Measurements from ENCODE around the gene EGLN2.
A peak's percentile ranks its signal among the peaks of the same experiment; 100 is the strongest.
"Not testable (repeated sequence)": the region's sequence is repeated elsewhere in the genome, so short reads cannot be mapped to it uniquely, and the experiment has no call there.

EGLN2 gene

DNA sequence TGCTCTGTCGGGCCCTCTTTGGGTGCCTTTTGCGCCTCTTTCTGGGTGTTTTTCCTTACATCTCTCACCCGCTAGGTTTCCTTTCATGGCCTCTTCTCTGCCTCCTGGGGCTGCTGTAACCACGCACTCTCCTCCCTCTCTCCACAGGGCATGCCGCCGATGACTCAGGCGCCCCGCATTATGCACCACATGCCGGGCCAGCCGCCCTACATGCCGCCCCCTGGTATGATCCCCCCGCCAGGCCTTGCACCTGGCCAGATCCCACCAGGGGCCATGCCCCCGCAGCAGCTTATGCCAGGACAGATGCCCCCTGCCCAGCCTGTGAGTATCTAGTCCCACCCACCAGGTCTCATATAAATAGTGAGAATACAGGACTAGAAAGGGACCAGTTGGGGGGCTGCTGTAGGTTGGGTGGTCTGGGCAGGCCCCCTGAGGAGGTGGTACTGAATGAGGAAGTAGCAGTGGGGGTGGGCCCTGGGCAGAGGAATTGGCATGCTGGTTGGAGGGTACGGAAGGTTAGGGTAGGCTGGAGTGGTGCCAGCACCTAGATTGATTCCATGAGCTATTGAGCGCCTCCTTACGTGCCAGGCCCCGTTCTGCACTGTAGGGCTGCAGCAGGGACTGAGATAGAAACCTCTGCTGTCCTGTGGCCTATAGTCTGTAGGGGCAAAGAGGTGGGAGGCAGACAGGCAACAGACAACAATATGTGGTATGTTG is 36.1 kb upstream of the EGLN2 start:
- H3K9ac ChIP-seq (ENCODE audit: low read depth, low read length) = no peak overlapping the region
- no peak overlapping the region for H3K4me3 ChIP-seq (ENCODE audit: low read depth, low read length)
- no peaks in the 10 kb centered on the region for H3K9me3 ChIP-seq (ENCODE audit: control insufficient read depth, insufficient read depth, low read length)
- no peaks in the 10 kb centered on the region for H3K4me1 ChIP-seq (ENCODE audit: control insufficient read depth, insufficient read depth, low read length)
- H3K36me3 ChIP-seq (ENCODE audit: control insufficient read depth, insufficient read depth, low read length) = peaks cover 77% of the 10 kb centered on the region
- no peaks in the 10 kb centered on the region for H3K27me3 ChIP-seq (ENCODE audit: control insufficient read depth, insufficient read depth, low read length)

DNA sequence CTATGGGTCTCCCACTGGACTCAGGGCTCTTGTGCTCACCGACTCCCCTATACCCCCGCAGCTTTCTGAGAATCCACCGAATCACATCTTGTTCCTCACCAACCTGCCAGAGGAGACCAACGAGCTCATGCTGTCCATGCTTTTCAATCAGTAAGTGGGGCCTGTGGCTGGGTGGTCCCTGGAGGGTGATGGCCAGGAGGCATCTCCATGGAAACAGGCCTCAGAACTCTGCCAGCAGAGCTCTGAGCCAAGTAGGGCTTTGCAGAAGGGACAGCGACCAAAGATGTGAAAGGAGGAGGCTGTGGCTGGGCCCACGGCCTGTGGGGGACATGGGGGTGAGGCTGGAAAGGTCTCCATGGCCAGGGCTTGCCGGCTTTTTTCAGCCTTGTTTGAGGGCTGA is 35.5 kb upstream of the EGLN2 start:
- Histone ChIP-seq H3K27me3 (ENCODE audit: control insufficient read depth, insufficient read depth, low read length) (no peaks in the 10 kb centered on the region), H3K4me1 (ENCODE audit: control insufficient read depth, insufficient read depth, low read length) (no peaks in the 10 kb centered on the region), H3K9ac (ENCODE audit: low read depth, low read length) (no peak overlapping the region), H3K36me3 (ENCODE audit: control insufficient read depth, insufficient read depth, low read length) (peaks cover 71% of the 10 kb centered on the region), H3K9me3 (ENCODE audit: control insufficient read depth, insufficient read depth, low read length) (no peaks in the 10 kb centered on the region), H3K4me3 (ENCODE audit: low read depth, low read length) (no peak overlapping the region)

DNA sequence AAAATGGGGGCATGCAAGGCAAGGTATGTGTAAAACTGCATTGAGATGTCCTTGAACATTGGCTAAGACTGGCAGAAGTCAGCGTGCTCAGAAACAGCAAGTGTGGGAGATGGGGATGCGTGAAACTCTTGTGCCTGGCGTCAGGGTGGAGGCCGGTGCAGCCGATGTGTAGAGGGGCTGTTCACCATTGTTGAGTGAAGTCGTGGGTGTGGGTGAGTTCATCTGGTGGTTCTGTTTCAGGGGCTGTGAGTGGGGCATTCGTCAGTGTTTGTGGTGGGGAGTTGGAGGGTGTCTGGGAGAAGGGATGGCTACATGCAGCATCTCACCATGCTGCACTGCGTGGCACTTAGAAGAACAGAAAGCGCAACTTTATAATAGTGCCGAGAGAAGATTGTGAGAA is 35.0 kb upstream of the EGLN2 start:
- Histone ChIP-seq H3K4me1 (ENCODE audit: control insufficient read depth, insufficient read depth, low read length) (no peaks in the 10 kb centered on the region), H3K9ac (ENCODE audit: low read depth, low read length) (no peak overlapping the region), H3K27me3 (ENCODE audit: control insufficient read depth, insufficient read depth, low read length) (no peaks in the 10 kb centered on the region), H3K36me3 (ENCODE audit: control insufficient read depth, insufficient read depth, low read length) (peaks cover 69% of the 10 kb centered on the region), H3K9me3 (ENCODE audit: control insufficient read depth, insufficient read depth, low read length) (no peaks in the 10 kb centered on the region), H3K4me3 (ENCODE audit: low read depth, low read length) (no peak overlapping the region)

DNA sequence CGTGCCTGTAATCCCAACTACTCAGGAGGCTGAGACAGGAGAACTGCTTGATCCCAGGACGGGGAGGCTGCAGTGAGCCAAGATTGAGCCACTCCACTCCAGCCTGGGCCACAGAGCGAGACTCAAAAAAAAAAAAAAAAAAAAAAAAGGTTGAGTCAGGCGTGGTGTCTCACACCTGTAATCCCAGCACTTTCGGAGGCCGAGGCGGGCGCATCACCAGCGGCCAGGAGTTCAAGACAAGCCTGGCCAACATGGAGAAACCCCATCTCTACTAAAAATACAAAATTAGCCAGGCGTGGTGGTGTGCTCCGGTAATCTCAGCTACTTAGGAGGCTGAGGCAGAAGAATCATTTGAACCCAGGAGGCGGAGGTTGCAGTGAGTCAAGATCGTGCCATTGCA is 32.6 kb upstream of the EGLN2 start:
- H3K9ac ChIP-seq (ENCODE audit: low read depth, low read length); H3K4me3 ChIP-seq (ENCODE audit: low read depth, low read length); H3K27me3 ChIP-seq (ENCODE audit: control insufficient read depth, insufficient read depth, low read length); H3K9me3 ChIP-seq (ENCODE audit: control insufficient read depth, insufficient read depth, low read length); H3K4me1 ChIP-seq (ENCODE audit: control insufficient read depth, insufficient read depth, low read length): not testable (repeated sequence)
- H3K36me3 ChIP-seq (ENCODE audit: control insufficient read depth, insufficient read depth, low read length) = peaks cover 46% of the 10 kb centered on the region

DNA sequence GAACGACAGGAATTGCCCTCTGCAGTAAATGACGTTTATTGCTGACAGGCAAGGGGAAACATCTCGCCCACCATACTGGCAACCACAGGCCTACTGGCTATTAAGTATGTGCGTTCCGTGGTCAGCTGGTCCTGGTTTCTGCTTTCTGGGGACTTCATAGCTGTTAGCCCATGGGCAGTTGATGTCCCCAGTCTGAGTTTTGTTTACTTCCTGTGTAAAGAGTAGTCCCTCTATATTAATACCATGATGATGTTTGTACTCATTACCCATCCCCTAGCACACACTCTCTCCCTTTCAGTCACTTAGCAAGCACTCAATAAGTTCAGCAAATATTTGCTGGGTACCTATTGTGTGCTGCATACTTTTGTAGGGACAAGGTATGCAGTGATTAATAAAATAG is 30.1 kb upstream of the EGLN2 start:
- Histone ChIP-seq H3K9ac (ENCODE audit: low read depth, low read length) (no peak overlapping the region), H3K9me3 (ENCODE audit: control insufficient read depth, insufficient read depth, low read length) (no peaks in the 10 kb centered on the region), H3K4me3 (ENCODE audit: low read depth, low read length) (no peak overlapping the region), H3K36me3 (ENCODE audit: control insufficient read depth, insufficient read depth, low read length) (peaks cover 21% of the 10 kb centered on the region), H3K4me1 (ENCODE audit: control insufficient read depth, insufficient read depth, low read length) (no peaks in the 10 kb centered on the region), H3K27me3 (ENCODE audit: control insufficient read depth, insufficient read depth, low read length) (no peaks in the 10 kb centered on the region)

DNA sequence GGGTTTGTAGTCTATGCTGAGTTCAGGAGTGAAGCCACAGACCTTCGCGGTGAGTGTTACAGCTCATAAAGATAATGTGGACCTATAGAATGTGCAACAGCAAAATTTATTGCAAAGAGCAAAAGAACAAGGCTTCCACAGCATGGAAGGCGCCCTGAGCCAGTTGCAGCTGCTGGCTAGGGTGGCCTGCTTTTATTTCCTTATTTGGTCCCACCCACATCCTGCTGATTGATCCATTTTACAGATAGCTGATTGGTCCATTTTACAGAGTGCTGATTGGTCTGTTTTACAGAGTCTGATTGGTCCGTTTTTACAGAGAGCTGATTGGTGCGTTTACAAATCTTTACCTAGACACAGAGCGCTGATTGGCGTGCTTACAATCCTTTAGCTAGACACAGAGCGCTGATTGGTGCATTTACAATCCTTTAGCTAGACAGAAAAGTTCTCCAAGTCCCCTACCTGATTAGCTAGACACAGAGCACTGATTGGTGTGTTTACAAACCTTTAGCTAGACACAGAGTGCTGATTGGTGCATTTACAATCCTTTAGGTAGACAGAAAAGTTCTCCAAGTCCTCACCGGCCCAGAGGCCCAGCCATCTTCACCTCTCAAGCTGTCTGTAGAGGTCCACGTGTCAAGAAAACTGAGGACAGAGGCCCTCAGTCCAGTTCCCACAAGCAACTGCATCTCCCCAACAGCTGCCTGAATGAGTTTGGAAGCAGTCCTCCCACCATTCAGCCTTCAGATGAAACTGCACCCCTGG is 27.7 kb upstream of the EGLN2 start:
- H3K27me3 ChIP-seq (ENCODE audit: control insufficient read depth, insufficient read depth, low read length); H3K9ac ChIP-seq (ENCODE audit: low read depth, low read length); H3K9me3 ChIP-seq (ENCODE audit: control insufficient read depth, insufficient read depth, low read length); H3K36me3 ChIP-seq (ENCODE audit: control insufficient read depth, insufficient read depth, low read length); H3K4me3 ChIP-seq (ENCODE audit: low read depth, low read length); H3K4me1 ChIP-seq (ENCODE audit: control insufficient read depth, insufficient read depth, low read length): not testable (repeated sequence)

DNA sequence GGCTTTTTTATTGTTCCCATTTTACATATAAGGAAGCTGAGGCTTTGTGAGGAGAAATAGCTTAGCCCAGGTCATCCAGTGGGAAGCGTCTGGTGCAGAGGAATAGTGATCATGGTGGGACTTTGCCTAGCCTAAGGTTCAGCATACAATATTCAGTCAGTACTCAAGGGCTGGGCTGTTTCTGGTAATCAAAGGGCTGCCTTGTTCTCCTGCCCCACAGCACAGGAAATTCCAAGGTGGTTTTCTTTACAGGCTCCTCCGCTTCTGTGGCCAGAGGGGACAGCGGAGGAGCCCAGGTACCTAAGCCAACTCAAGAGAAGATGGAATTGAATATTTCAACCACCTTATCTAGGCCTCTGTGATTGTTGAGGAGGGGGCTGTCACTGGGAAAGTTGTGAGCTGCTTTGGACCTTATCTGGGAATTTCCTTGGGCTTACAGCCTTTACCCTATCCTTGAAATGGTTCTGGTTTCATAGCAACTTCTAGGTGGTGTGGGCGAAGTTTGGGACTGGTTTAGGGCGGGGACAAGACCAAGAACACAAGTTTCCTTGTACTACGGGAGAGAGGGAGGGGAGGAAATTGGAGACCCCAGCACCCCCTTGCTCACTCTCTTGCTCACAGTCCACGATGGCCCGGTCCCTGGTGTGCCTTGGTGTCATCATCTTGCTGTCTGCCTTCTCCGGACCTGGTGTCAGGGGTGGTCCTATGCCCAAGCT is 23.9 kb upstream of the EGLN2 start, which contains the start of gene MIA:
TSS of gene MIA (plus strand) at position 606 of the 716 bp plus-strand sequence. CDS start at position 628, 22 bp downstream.
- Histone ChIP-seq H3K36me3 (ENCODE audit: control insufficient read depth, insufficient read depth, low read length) (no peaks in the 10 kb centered on the region), H3K9me3 (ENCODE audit: control insufficient read depth, insufficient read depth, low read length) (no peaks in the 10 kb centered on the region), H3K27me3 (ENCODE audit: control insufficient read depth, insufficient read depth, low read length) (no peaks in the 10 kb centered on the region), H3K4me1 (ENCODE audit: control insufficient read depth, insufficient read depth, low read length) (peaks cover 4% of the 10 kb centered on the region), H3K9ac (ENCODE audit: low read depth, low read length) (no peak within 1 kb of the TSS), H3K4me3 (ENCODE audit: low read depth, low read length) (no peak within 1 kb of the TSS)

DNA sequence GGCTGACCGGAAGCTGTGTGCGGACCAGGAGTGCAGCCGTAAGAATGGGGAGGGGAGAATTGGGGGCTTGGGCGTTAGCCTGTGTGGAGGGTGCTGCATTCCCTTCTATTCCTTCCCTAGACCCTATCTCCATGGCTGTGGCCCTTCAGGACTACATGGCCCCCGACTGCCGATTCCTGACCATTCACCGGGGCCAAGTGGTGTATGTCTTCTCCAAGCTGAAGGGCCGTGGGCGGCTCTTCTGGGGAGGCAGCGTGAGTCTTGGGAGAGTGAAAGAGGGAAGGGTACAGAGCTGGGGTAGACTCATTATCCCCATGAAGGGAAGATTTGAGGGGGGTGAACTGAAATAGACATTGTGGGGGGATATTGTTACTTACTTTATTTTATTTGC is 23.4 kb upstream of the EGLN2 start:
- no peaks in the 10 kb centered on the region for H3K36me3 ChIP-seq (ENCODE audit: control insufficient read depth, insufficient read depth, low read length)
- no peak overlapping the region for H3K9ac ChIP-seq (ENCODE audit: low read depth, low read length)
- H3K27me3 ChIP-seq (ENCODE audit: control insufficient read depth, insufficient read depth, low read length) = no peaks in the 10 kb centered on the region
- H3K9me3 ChIP-seq (ENCODE audit: control insufficient read depth, insufficient read depth, low read length) = no peaks in the 10 kb centered on the region
- no peak overlapping the region for H3K4me3 ChIP-seq (ENCODE audit: low read depth, low read length)
- peaks cover 4% of the 10 kb centered on the region for H3K4me1 ChIP-seq (ENCODE audit: control insufficient read depth, insufficient read depth, low read length)

DNA sequence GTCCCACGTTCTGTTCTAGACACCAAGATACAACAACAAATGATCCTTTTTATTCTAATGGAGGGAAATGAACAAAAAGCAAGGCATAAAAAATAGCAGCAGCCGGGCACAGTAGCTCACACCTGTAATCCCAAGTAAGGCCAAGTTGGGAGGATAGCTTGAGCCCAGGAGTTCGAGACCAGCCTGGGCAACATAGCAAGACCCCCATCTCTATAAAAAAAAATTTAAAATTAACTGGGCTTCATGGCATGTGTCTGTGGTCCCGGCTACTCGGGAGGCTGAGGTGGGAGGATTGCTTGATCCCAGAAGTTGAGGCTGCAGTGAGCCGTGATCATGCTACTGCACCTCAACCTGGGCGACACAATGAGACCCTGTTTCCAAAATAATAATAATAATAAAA is 22.6 kb upstream of the EGLN2 start:
- H3K4me3 ChIP-seq (ENCODE audit: low read depth, low read length) = no peak overlapping the region
- H3K36me3 ChIP-seq (ENCODE audit: control insufficient read depth, insufficient read depth, low read length) = no peaks in the 10 kb centered on the region
- no peaks in the 10 kb centered on the region for H3K27me3 ChIP-seq (ENCODE audit: control insufficient read depth, insufficient read depth, low read length)
- no peak overlapping the region for H3K9ac ChIP-seq (ENCODE audit: low read depth, low read length)
- no peaks in the 10 kb centered on the region for H3K9me3 ChIP-seq (ENCODE audit: control insufficient read depth, insufficient read depth, low read length)
- H3K4me1 ChIP-seq (ENCODE audit: control insufficient read depth, insufficient read depth, low read length) = peaks cover 4% of the 10 kb centered on the region

DNA sequence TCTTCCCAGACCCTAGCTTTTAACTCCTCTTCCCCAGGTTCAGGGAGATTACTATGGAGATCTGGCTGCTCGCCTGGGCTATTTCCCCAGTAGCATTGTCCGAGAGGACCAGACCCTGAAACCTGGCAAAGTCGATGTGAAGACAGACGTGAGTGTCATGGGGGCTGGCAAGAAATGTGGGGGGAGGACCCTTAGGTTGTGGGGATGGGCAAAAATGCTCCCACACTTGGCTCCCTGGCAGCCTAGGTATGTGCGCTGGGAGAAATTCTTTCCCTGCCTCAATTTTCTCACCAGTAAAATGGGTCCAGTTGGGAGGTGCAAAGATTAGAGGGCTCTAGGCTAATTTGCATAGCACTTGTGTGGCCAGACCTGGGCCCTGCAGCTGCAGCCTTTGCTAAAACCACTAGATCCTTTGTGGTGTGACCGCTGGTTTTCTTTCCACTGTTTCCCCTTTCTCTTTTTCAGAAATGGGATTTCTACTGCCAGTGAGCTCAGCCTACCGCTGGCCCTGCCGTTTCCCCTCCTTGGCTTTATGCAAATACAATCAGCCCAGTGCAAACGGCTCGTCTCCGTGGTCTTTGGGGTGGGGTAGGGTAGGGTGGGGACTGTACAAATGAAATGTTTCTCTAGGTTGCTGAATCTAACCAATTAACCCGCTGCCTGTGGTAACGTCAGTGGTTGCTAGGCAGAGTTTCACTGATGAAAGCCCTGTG is 21.9 kb upstream of the EGLN2 start:
- H3K9ac ChIP-seq (ENCODE audit: low read depth, low read length) = peak overlapping the region; percentile 98
- no peaks in the 10 kb centered on the region for H3K36me3 ChIP-seq (ENCODE audit: control insufficient read depth, insufficient read depth, low read length)
- no peaks in the 10 kb centered on the region for H3K9me3 ChIP-seq (ENCODE audit: control insufficient read depth, insufficient read depth, low read length)
- no peaks in the 10 kb centered on the region for H3K27me3 ChIP-seq (ENCODE audit: control insufficient read depth, insufficient read depth, low read length)
- peak overlapping the region; percentile 97 for H3K4me3 ChIP-seq (ENCODE audit: low read depth, low read length)
- peaks cover 4% of the 10 kb centered on the region for H3K4me1 ChIP-seq (ENCODE audit: control insufficient read depth, insufficient read depth, low read length)

DNA sequence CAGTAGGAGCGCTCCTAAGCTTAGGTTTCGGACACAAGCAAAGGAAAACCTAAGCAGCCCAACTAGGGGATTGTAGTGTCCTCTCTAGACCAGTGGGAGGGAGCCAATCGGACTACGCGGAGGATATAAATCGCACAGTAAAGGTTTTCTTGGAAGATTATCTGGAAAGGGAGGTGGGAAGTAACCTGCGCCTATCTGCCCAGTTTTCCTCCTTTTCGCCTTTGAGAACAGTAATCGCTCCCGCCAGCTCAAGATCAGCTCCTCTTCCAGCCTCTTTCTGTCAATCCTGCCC is 21.4 kb upstream of the EGLN2 start:
- no peaks in the 10 kb centered on the region for H3K27me3 ChIP-seq (ENCODE audit: control insufficient read depth, insufficient read depth, low read length)
- peak overlapping the region; percentile 98 for H3K9ac ChIP-seq (ENCODE audit: low read depth, low read length)
- peak overlapping the region; percentile 97 for H3K4me3 ChIP-seq (ENCODE audit: low read depth, low read length)
- no peaks in the 10 kb centered on the region for H3K9me3 ChIP-seq (ENCODE audit: control insufficient read depth, insufficient read depth, low read length)
- H3K4me1 ChIP-seq (ENCODE audit: control insufficient read depth, insufficient read depth, low read length) = peaks cover 4% of the 10 kb centered on the region
- no peaks in the 10 kb centered on the region for H3K36me3 ChIP-seq (ENCODE audit: control insufficient read depth, insufficient read depth, low read length)
